Measurements from ENCODE around the gene SLC25A48. TPM values are rescaled to one million over a fixed set of nuclear protein-coding genes. Genes with fewer than 3 reads are reported as not detected.

The SLC25A48 gene
- total and polyA plus RNA-seq, 12 donors: not detected

DNA sequence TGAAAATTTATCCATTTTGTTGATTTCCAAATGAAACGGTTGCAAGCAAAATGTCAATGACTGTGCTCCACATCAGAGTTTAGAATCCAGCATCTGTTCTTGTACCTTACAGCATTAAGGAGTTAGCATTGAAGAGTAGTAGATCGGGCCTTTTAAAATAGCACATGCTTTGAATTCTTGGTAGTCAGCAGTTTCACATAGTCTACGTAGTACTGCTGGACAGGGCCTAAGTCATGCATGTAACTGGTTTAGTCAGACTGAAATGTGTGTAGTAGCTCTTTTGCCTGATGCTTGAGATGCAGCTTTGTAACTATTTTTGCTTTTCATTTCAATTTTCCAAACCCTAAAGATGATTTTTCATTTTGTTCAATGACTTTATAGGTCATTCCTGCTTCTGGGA, 100.5 kb downstream of the SLC25A48 start:
- intact Hi-C loops (cut with DNase I): no loop called here
- TF ChIP-seq CTCF (IDR thresholded peaks at IDR 0.05): no peak
- TF ChIP-seq POLR2A (IDR thresholded peaks at IDR 0.05): no peak
- Histone ChIP-seq H3K27ac (no peak overlapping the region), H3K27me3 (peaks cover 32% of the 10 kb centered on the region), H3K9me3 (replicated peaks in 1 of 3) (no peaks in the 10 kb centered on the region), H3K36me3 (replicated peaks in 1 of 2) (no peaks in the 10 kb centered on the region), H3K4me3 (no peak overlapping the region), H3K4me1 (replicated peaks in 1 of 2) (peaks cover 0 to 4% of the 10 kb centered on the region in 2 donors)
- no peak for DNase-seq
- 70 to 83% (median 82%) methylated on average over 3 of the region's 3 CpGs for WGBS, 4 donors

DNA sequence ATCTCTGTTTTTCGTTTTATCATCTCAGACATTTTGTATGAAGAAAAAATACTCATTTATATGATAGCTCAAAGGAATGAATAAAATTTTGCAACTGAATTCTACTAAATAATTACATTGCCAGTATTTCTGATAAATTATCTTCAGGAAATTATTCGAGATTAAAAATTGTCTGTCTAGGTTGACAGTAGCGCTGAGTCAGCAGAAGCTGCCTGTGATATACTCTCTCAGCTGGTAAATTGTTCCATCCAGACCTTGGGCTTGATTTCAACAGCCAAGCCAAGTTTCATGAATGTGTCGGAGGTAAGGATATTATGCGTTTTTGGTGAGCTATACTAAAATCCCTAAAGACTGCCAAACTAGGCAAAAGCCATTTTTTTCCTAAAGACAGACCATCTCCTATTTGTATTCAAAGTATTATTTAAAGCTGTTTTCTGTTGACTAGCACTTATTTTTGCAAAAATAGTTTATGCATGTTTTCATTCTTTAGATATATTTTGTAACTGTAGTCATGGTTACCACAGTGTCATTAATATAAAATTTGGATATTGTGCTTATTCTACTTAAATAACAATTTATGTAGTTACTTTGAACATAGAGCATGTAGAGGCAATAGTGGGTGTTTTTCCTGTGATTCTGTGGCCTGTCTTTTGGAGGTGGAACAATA, 102.9 kb downstream of the SLC25A48 start:
- Histone ChIP-seq H3K27ac (no peak overlapping the region), H3K4me1 (replicated peaks in 1 of 2) (no peaks in the 10 kb centered on the region), H3K36me3 (replicated peaks in 1 of 2) (no peaks in the 10 kb centered on the region), H3K27me3 (peaks cover 11% of the 10 kb centered on the region), H3K9me3 (replicated peaks in 1 of 3) (no peaks in the 10 kb centered on the region), H3K4me3 (no peak overlapping the region)
- DNase-seq: no peak
- 59 to 81% (median 66%) methylated on average over 5 of the region's 5 CpGs for WGBS, 4 donors
- TF ChIP-seq CTCF (IDR thresholded peaks at IDR 0.05) (no peak), POLR2A (IDR thresholded peaks at IDR 0.05) (no peak)
- intact Hi-C loops (cut with DNase I): no loop called here

Small RNA genes lying within 50 kb of the gene (microRNA-seq; reads per million reads assigned to microRNA genes)
- 0 reads per million in 3 donors for gene MIR5692C1

Small RNA genes lying within 50 kb of the gene (small RNA-seq; reads per million reads assigned to genes)
- gene MIR5692C1: 0 reads per million in 2 donors

Other genes with a start within 250 kb of the SLC25A48 start
- not detected for gene IL9, start 61.2 kb downstream of the SLC25A48 start, total RNA-seq
- gene IL9, start 61.2 kb downstream of the SLC25A48 start, polyA plus RNA-seq: not detected
- gene LECT2, start 120.3 kb downstream of the SLC25A48 start, total RNA-seq: not detected
- gene LECT2, start 120.3 kb downstream of the SLC25A48 start, polyA plus RNA-seq: not detected
- 100 to 1,000 TPM in 5 of 9 donors, 10 to 100 TPM in 4; 26.8 to 200 (median 105) TPM for gene TGFBI, start 194.3 kb downstream of the SLC25A48 start, total RNA-seq
- gene TGFBI, start 194.3 kb downstream of the SLC25A48 start, polyA plus RNA-seq: 100 to 1,000 TPM in 2 of 3 donors, 10 to 100 TPM in 1; 42.9 to 126 (median 103) TPM